Fibroblast of lung (primary cell): Measurements from ENCODE around the gene LRRC9. TPM values are rescaled to one million over a fixed set of nuclear protein-coding genes. Genes with fewer than 3 reads are reported as not detected.

Experiments
- DNase-seq, 2 donors: peaks; one replicate each; pipeline versions ENCODE4 v3.0.0 to v3.0.0-alpha.2; 2010; ENCODE audit warnings: low read depth in 2 of 2
- H2AFZ ChIP-seq: 2 replicates; pipeline ENCODE4 v1.5.1; 2012; ENCODE audit warnings: low read length, control low read depth, inconsistent platforms
- H3K27ac ChIP-seq: 2 replicates; pipeline ENCODE4 v1.5.1; 2011; ENCODE audit warnings: low read length, control low read depth; ENCODE audit not compliant: insufficient read depth
- H3K27me3 ChIP-seq: 2 replicates; pipeline ENCODE4 v1.5.1; 2011; ENCODE audit warnings: mild to moderate bottlenecking, low read length; ENCODE audit not compliant: control insufficient read depth, insufficient read depth
- H3K36me3 ChIP-seq: 2 replicates; pipeline ENCODE4 v1.5.1; 2011; ENCODE audit warnings: low read length; ENCODE audit not compliant: control insufficient read depth, insufficient read depth
- H3K4me1 ChIP-seq: 2 replicates; pipeline ENCODE4 v1.5.1; 2011; ENCODE audit warnings: low read length; ENCODE audit not compliant: control insufficient read depth, insufficient read depth; ENCODE audit errors: extremely low read depth
- H3K4me2 ChIP-seq: 2 replicates; pipeline ENCODE4 v1.5.1; 2011; ENCODE audit warnings: low read length, control low read depth; ENCODE audit not compliant: insufficient read depth; ENCODE audit errors: extremely low read depth
- H3K4me3 ChIP-seq, 4 experiments: fragments of 200-600 bp in 1 of 4; sonication (generic) in 1 of 4; replicated peaks in 1 of 4; 2 replicates each; pipeline ENCODE4 v1.5.1; 2011 to 2016; ENCODE audit warnings: low read length in 4 of 4, low read depth in 3 of 4, mild to moderate bottlenecking in 3 of 4, control low read depth in 2 of 4, inconsistent platforms in 1 of 4, mixed read lengths in 1 of 4; ENCODE audit not compliant: insufficient read depth in 1 of 4; ENCODE audit errors: control extremely low read depth in 1 of 4
- H3K79me2 ChIP-seq: 2 replicates; pipeline ENCODE4 v1.5.1; 2012; ENCODE audit warnings: mild to moderate bottlenecking, low read length, inconsistent platforms; ENCODE audit not compliant: control insufficient read depth, insufficient read depth
- H3K9ac ChIP-seq: 2 replicates; pipeline ENCODE4 v1.5.1; 2011; ENCODE audit warnings: mild to moderate bottlenecking, low read length, control low read depth; ENCODE audit not compliant: insufficient read depth
- H3K9me3 ChIP-seq: 2 replicates; pipeline ENCODE4 v1.5.1; 2012; ENCODE audit warnings: low read depth, low read length; ENCODE audit not compliant: control insufficient read depth, insufficient read depth
- H4K20me1 ChIP-seq: 2 replicates; pipeline ENCODE4 v1.5.1; 2011; ENCODE audit warnings: low read length; ENCODE audit not compliant: control insufficient read depth, insufficient read depth; ENCODE audit errors: extremely low read depth
- EZH2 ChIP-seq: IDR thresholded peaks from 2 replicates; pipeline ENCODE4 v1.5.1; 2012; ENCODE audit warnings: low read length, control low read depth, mild to moderate bottlenecking; ENCODE audit errors: missing control alignments
- polyA plus RNA-seq, 2 donors: library from polyadenylated mRNA; depleted of rRNA in 1 of 2; stranded (reverse) in 1 of 2; unstranded in 1 of 2; fragments of >200 nt; gene quantifications; 2 replicates each; pipeline ENCODE4 v1.2.1, GENCODE V29; 2011 to 2012; ENCODE audit warnings: missing spikeins in 1 of 2
- total RNA-seq: library from RNA; depleted of rRNA; stranded (reverse); fragments of >200 nt; gene quantifications from 2 replicates; pipeline ENCODE4 v1.2.1, GENCODE V29; 2014
- TF ChIP-seq, protein P1 (sequence below), 2 donors: IDR thresholded peaks in 1 of 2; conservative IDR thresholded peaks in 1 of 2; 1 replicate in 1 of 2; 2 replicates in 1 of 2; pipeline ENCODE4 v1.5.1; 2011 to 2012; ENCODE audit warnings: low read length in 2 of 2, control low read depth in 1 of 2, inconsistent platforms in 1 of 2, low read depth in 1 of 2, mild to moderate bottlenecking in 1 of 2

The LRRC9 gene
- total and polyA plus RNA-seq, 2 donors (not counting 1 experiment from before 2014, with no cell fraction given), result not detected

DNA sequence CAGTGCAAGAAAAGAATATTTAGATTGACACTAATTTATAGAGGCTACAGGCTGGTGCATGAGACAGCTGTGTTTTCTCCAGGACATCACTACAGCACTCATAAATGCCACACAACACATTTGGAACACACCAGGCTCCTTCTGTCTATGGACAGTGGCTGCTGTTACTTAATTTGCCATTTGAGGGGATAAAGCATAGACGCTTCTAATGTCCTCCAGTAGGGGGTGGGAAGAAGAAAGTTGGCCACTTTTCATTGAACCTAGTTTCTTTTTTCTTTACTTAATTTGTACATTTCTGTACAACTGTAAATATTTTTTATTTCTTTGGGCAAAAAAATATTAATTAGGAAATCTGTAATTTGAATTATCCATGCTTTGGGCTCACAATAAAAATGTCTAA lies 37.0 kb upstream of the LRRC9 start:
- TF ChIP-seq, protein P1, sequence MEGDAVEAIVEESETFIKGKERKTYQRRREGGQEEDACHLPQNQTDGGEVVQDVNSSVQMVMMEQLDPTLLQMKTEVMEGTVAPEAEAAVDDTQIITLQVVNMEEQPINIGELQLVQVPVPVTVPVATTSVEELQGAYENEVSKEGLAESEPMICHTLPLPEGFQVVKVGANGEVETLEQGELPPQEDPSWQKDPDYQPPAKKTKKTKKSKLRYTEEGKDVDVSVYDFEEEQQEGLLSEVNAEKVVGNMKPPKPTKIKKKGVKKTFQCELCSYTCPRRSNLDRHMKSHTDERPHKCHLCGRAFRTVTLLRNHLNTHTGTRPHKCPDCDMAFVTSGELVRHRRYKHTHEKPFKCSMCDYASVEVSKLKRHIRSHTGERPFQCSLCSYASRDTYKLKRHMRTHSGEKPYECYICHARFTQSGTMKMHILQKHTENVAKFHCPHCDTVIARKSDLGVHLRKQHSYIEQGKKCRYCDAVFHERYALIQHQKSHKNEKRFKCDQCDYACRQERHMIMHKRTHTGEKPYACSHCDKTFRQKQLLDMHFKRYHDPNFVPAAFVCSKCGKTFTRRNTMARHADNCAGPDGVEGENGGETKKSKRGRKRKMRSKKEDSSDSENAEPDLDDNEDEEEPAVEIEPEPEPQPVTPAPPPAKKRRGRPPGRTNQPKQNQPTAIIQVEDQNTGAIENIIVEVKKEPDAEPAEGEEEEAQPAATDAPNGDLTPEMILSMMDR (conservative IDR thresholded peaks at IDR 0.05 in 1 of 2, IDR thresholded peaks at IDR 0.05 in 1 of 2; ENCODE audit: low read depth in 1 of 2, low read length in 2 of 2), result peak; percentile 22 to 39
- TF ChIP-seq EZH2, result no peak
- Histone ChIP-seq H3K79me2 (no peaks in the 10 kb centered on the region), H3K9me3 (no peaks in the 10 kb centered on the region), H3K4me3 (no peak overlapping the region), H3K27ac (no peak overlapping the region), H3K4me1 (no peaks in the 10 kb centered on the region), H2AFZ (no peak overlapping the region), H3K36me3 (no peaks in the 10 kb centered on the region), H3K4me2 (no peak overlapping the region), H3K9ac (no peak overlapping the region), H4K20me1 (no peaks in the 10 kb centered on the region), H3K27me3 (no peaks in the 10 kb centered on the region)
- no peak for DNase-seq

DNA sequence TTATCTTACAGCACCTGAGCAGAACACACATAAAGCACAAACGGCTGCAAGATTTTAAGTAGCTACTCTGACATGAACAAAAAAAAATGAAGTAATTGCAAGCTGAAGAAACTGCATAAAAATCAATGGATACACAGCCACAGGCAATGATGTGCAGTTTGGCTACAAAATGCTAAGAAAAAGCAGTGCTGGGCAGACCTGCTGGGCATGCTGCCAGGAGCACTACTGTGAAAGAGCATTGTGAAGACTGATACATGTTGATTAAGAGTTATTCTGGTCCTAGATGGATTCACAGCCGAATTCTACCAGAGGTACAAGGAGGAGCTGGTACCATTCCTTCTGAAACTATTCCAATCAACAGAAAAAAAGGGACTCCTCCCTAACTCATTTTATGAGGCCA lies 29.3 kb upstream of the LRRC9 start:
- Histone ChIP-seq H4K20me1 (no peaks in the 10 kb centered on the region), H3K4me1 (no peaks in the 10 kb centered on the region), H3K9me3 (no peaks in the 10 kb centered on the region), H3K27me3 (no peaks in the 10 kb centered on the region), H3K4me3 (no peak overlapping the region), H3K36me3 (no peaks in the 10 kb centered on the region), H2AFZ (no peak overlapping the region), H3K4me2 (no peak overlapping the region), H3K27ac (no peak overlapping the region), H3K9ac (no peak overlapping the region), H3K79me2 (no peaks in the 10 kb centered on the region)
- DNase-seq, result no peak
- no peak for TF ChIP-seq EZH2
- TF ChIP-seq, protein P1 (conservative IDR thresholded peaks at IDR 0.05 in 1 of 2, IDR thresholded peaks at IDR 0.05 in 1 of 2; ENCODE audit: low read depth in 1 of 2, low read length in 2 of 2), result no peak

- DNase-seq, result no peak
- no peak for TF ChIP-seq EZH2
- TF ChIP-seq, protein P1 (conservative IDR thresholded peaks at IDR 0.05 in 1 of 2, IDR thresholded peaks at IDR 0.05 in 1 of 2; ENCODE audit: low read depth in 1 of 2, low read length in 2 of 2), result no peak
- no peaks in the 10 kb centered on the region for H4K20me1 ChIP-seq
Measured at GRCh38 chr14:59895721-59896120, 24.2 kb upstream of the LRRC9 start.

More at GRCh38 chr14:59895721-59896120, 24.2 kb upstream of the LRRC9 start:
- Histone ChIP-seq H3K27me3 (no peaks in the 10 kb centered on the region), H3K4me2 (no peak overlapping the region), H3K27ac (no peak overlapping the region), H3K36me3 (no peaks in the 10 kb centered on the region), H3K4me3 (no peak overlapping the region), H3K79me2 (no peaks in the 10 kb centered on the region), H2AFZ (no peak overlapping the region), H3K4me1 (no peaks in the 10 kb centered on the region), H3K9me3 (no peaks in the 10 kb centered on the region), H3K9ac (no peak overlapping the region)
